Neural cell (in vitro differentiated cells): ENCODE results near the gene RPS6KA2. TPM values are rescaled to one million over a fixed set of nuclear protein-coding genes. Genes with fewer than 3 reads are reported as not detected.

Experiments
- H2AFZ ChIP-seq: fragments of 200-600, 300-800 bp; sonication (generic), shearing (Covaris generic); 2 replicates; pipeline ENCODE4 v1.6.0; 2014; ENCODE audit warnings: low read depth, mild to moderate bottlenecking, antibody characterized with exemption, low read length, moderate library complexity
- H3F3A ChIP-seq: fragments of 200-600 bp; shearing (Covaris generic); 2 replicates; pipeline ENCODE4 v1.6.1; 2016; ENCODE audit warnings: mild to moderate bottlenecking, moderate library complexity, mixed read lengths, antibody characterized with exemption, low read length; ENCODE audit not compliant: insufficient read depth, poor library complexity, severe bottlenecking
- H3K27ac ChIP-seq: fragments of 200-600, 300-800 bp; sonication (generic), shearing (Covaris generic); 2 replicates; pipeline ENCODE4 v1.5.1; 2014; ENCODE audit warnings: mild to moderate bottlenecking, low read length, moderate library complexity
- H3K27me3 ChIP-seq: fragments of 300-800, 200-600 bp; sonication (generic), shearing (Covaris generic); 2 replicates; pipeline ENCODE4 v1.6.0; 2014; ENCODE audit warnings: mild to moderate bottlenecking, low read depth, low read length, moderate library complexity; ENCODE audit not compliant: insufficient read depth
- H3K36me3 ChIP-seq: fragments of 300-800, 200-600 bp; sonication (generic), shearing (Covaris generic); 2 replicates; pipeline ENCODE4 v1.5.1; 2014; ENCODE audit warnings: mild to moderate bottlenecking, antibody characterized with exemption, low read length, moderate library complexity; ENCODE audit not compliant: insufficient read depth
- H3K4me2 ChIP-seq: fragments of 300-800, 200-600 bp; sonication (generic), shearing (Covaris generic); 2 replicates; pipeline ENCODE4 v1.6.0; 2014; ENCODE audit warnings: mild to moderate bottlenecking, low read length
- H3K4me3 ChIP-seq: fragments of 300-800, 200-600 bp; sonication (generic), shearing (Covaris generic); 2 replicates; pipeline ENCODE4 v1.5.1; 2014; ENCODE audit warnings: mild to moderate bottlenecking, low read length, moderate library complexity
- H3K79me2 ChIP-seq: fragments of 200-600 bp; shearing (Covaris generic); replicated peaks from 2 replicates; pipeline ENCODE4 v1.6.0; 2014; ENCODE audit warnings: mild to moderate bottlenecking, low read length, moderate library complexity; ENCODE audit not compliant: insufficient read depth
- H3K9ac ChIP-seq: fragments of 300-800, 200-600 bp; sonication (generic), shearing (Covaris generic); 2 replicates; pipeline ENCODE4 v1.6.1; 2016; ENCODE audit warnings: mild to moderate bottlenecking, low read length, mixed read lengths
- H3K9me2 ChIP-seq: fragments of 200-600 bp; shearing (Covaris generic); 2 replicates; pipeline ENCODE4 v1.6.1; 2016; ENCODE audit warnings: mild to moderate bottlenecking, low read length, mixed read lengths; ENCODE audit not compliant: insufficient read depth
- H3K9me3 ChIP-seq: fragments of 200-600, 300-800 bp; sonication (generic), shearing (Covaris generic); 2 replicates; pipeline ENCODE4 v1.6.1; 2016; ENCODE audit warnings: mild to moderate bottlenecking, mixed run types, low read length, moderate library complexity, mixed read lengths
- H4K20me1 ChIP-seq: fragments of 200-600 bp; shearing (Covaris generic); 2 replicates; pipeline ENCODE4 v1.6.1; 2016; ENCODE audit warnings: mild to moderate bottlenecking, mixed run types; ENCODE audit not compliant: insufficient read depth
- EZH2 ChIP-seq: fragments of 200-600, 300-800 bp; shearing (Covaris generic), sonication (generic); IDR thresholded peaks from 2 replicates; pipeline ENCODE4 v1.6.1; 2014; ENCODE audit warnings: antibody characterized with exemption, low read length, borderline replicate concordance, mild to moderate bottlenecking; ENCODE audit not compliant: insufficient read depth, poor library complexity, severe bottlenecking
- MXI1 ChIP-seq: fragments of 450-650 bp; conservative IDR thresholded peaks from 2 replicates; pipeline ENCODE4 v1.6.1; 2014; ENCODE audit warnings: antibody characterized with exemption, mild to moderate bottlenecking; ENCODE audit not compliant: poor library complexity, severe bottlenecking
- RAD21 ChIP-seq: fragments of 450-650 bp; conservative IDR thresholded peaks from 2 replicates; pipeline ENCODE4 v1.6.1; 2014; ENCODE audit warnings: antibody characterized with exemption, mild to moderate bottlenecking, moderate library complexity
- SMC3 ChIP-seq: fragments of 450-650 bp; conservative IDR thresholded peaks from 2 replicates; pipeline ENCODE4 v1.6.1; 2014; ENCODE audit warnings: antibody characterized with exemption, mild to moderate bottlenecking, moderate library complexity; ENCODE audit not compliant: poor library complexity
- polyA plus RNA-seq: library from polyadenylated mRNA; depleted of rRNA; stranded (reverse); fragments of >200 nt; gene quantifications from 2 replicates; pipeline ENCODE4 v1.2.3, GENCODE V29; 2014
- TF ChIP-seq, protein P1 (sequence below): IDR thresholded peaks from 2 replicates; pipeline ENCODE4 v1.6.1; 2012; ENCODE audit warnings: borderline replicate concordance
- TF ChIP-seq, protein P2 (sequence below): fragments of 450-650 bp; IDR thresholded peaks from 2 replicates; pipeline ENCODE4 v1.5.1; 2014; ENCODE audit warnings: antibody characterized with exemption, mild to moderate bottlenecking, moderate library complexity; ENCODE audit not compliant: poor library complexity, severe bottlenecking

Gene RPS6KA2
- polyA plus RNA-seq, 1 donor from 2014 or later = 34.3 TPM

DNA sequence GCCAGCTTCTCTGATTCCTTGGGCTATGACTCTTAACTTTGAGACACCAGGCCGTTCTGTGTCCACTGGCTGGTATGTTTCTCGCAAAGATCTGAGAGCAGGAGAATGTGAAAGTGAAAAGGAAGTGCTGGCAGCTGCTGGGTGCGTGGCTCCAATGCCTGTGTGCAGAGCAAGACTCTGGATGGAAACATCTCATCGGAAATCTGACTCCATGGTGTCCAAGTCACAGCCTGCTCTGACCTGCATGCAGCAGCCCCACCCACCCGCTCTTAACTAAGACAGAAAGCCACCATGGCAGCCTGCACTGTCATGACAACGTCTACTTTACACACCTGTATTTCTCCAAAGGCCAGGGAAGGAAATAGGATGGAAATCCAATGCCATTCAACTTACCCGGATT, 178.0 kb downstream of the RPS6KA2 start:
- Histone ChIP-seq H3K36me3 (peaks cover 31% of the 10 kb centered on the region), H4K20me1 (no peaks in the 10 kb centered on the region), H3K79me2 (no peaks in the 10 kb centered on the region), H2AFZ (no peak overlapping the region), H3F3A (no peaks in the 10 kb centered on the region), H3K9ac (no peak overlapping the region), H3K27ac (no peak overlapping the region), H3K9me3 (peaks cover 14% of the 10 kb centered on the region), H3K4me3 (no peak overlapping the region), H3K4me2 (no peak overlapping the region), H3K27me3 (no peaks in the 10 kb centered on the region), H3K9me2 (no peaks in the 10 kb centered on the region)
- no peak for TF ChIP-seq SMC3
- TF ChIP-seq, protein P1, sequence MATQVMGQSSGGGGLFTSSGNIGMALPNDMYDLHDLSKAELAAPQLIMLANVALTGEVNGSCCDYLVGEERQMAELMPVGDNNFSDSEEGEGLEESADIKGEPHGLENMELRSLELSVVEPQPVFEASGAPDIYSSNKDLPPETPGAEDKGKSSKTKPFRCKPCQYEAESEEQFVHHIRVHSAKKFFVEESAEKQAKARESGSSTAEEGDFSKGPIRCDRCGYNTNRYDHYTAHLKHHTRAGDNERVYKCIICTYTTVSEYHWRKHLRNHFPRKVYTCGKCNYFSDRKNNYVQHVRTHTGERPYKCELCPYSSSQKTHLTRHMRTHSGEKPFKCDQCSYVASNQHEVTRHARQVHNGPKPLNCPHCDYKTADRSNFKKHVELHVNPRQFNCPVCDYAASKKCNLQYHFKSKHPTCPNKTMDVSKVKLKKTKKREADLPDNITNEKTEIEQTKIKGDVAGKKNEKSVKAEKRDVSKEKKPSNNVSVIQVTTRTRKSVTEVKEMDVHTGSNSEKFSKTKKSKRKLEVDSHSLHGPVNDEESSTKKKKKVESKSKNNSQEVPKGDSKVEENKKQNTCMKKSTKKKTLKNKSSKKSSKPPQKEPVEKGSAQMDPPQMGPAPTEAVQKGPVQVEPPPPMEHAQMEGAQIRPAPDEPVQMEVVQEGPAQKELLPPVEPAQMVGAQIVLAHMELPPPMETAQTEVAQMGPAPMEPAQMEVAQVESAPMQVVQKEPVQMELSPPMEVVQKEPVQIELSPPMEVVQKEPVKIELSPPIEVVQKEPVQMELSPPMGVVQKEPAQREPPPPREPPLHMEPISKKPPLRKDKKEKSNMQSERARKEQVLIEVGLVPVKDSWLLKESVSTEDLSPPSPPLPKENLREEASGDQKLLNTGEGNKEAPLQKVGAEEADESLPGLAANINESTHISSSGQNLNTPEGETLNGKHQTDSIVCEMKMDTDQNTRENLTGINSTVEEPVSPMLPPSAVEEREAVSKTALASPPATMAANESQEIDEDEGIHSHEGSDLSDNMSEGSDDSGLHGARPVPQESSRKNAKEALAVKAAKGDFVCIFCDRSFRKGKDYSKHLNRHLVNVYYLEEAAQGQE = no peak

DNA sequence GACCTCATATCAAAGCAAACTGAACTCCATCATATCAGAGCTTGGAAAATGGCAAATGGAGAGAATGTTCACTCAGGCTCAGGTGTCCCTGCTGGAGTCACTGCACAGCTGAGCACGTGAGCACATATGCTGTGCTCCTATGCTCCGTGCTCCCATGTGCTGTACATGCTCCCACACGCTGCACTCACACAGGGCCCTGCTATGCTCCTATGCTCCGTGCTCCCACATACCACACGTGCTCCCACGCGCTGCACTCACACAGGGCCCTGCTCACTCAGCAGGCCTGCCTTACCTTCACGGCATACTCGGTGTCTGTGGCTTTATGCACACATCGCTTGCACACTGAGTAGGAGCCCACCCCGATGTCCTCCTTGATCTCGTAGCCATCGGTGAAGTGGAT, 178.6 kb downstream of the RPS6KA2 start:
- Histone ChIP-seq H3F3A (no peaks in the 10 kb centered on the region), H3K4me3 (no peak overlapping the region), H3K4me2 (no peak overlapping the region), H3K36me3 (peaks cover 26% of the 10 kb centered on the region), H2AFZ (no peak overlapping the region), H3K9ac (no peak overlapping the region), H3K9me2 (no peaks in the 10 kb centered on the region), H3K79me2 (no peaks in the 10 kb centered on the region), H4K20me1 (no peaks in the 10 kb centered on the region), H3K27ac (no peak overlapping the region), H3K27me3 (no peaks in the 10 kb centered on the region), H3K9me3 (peaks cover 14% of the 10 kb centered on the region)
- TF ChIP-seq, protein P2, sequence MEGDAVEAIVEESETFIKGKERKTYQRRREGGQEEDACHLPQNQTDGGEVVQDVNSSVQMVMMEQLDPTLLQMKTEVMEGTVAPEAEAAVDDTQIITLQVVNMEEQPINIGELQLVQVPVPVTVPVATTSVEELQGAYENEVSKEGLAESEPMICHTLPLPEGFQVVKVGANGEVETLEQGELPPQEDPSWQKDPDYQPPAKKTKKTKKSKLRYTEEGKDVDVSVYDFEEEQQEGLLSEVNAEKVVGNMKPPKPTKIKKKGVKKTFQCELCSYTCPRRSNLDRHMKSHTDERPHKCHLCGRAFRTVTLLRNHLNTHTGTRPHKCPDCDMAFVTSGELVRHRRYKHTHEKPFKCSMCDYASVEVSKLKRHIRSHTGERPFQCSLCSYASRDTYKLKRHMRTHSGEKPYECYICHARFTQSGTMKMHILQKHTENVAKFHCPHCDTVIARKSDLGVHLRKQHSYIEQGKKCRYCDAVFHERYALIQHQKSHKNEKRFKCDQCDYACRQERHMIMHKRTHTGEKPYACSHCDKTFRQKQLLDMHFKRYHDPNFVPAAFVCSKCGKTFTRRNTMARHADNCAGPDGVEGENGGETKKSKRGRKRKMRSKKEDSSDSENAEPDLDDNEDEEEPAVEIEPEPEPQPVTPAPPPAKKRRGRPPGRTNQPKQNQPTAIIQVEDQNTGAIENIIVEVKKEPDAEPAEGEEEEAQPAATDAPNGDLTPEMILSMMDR = no peak
- TF ChIP-seq EZH2 (no peak), MXI1 (no peak), RAD21 (no peak)
- TF ChIP-seq, protein P1 = no peak
